Measurements from ENCODE around the gene PPP2R5A. TPM values are rescaled to one million over a fixed set of nuclear protein-coding genes. Genes with fewer than 3 reads are reported as not detected.

Gene PPP2R5A
- total and polyA plus RNA-seq, 2 of the 13 experiments (the other 11 are each of a cell fraction or from before 2014, with no cell fraction given), result 22.0 to 31.4 TPM

GRCh38 chr1:212255705-212256307, 29.4 kb upstream of the PPP2R5A start (continued):
- no peak for TF ChIP-seq ZNF362 (CRISPR knock-in tag; IDR thresholded peaks at IDR 0.05; ENCODE audit: borderline replicate concordance)
- no peak for TF ChIP-seq SETDB1 (CRISPR knock-in tag; IDR thresholded peaks at IDR 0.05; ENCODE audit: borderline replicate concordance)
- TF ChIP-seq ZSCAN20 (CRISPR knock-in tag; IDR thresholded peaks at IDR 0.05; ENCODE audit: borderline replicate concordance), result no peak
- TF ChIP-seq ARNT2 (CRISPR knock-in tag; IDR thresholded peaks at IDR 0.05; ENCODE audit: low read depth), result no peak
- TF ChIP-seq ZIK1 (CRISPR knock-in tag; IDR thresholded peaks at IDR 0.05; ENCODE audit: borderline replicate concordance, low read depth), result no peak
- no peak for TF ChIP-seq ZFP36L2 (CRISPR knock-in tag; IDR thresholded peaks at IDR 0.05)
- no peak for TF ChIP-seq ZSCAN21 (CRISPR knock-in tag; IDR thresholded peaks at IDR 0.05; ENCODE audit: borderline replicate concordance)
- peak; percentile 44; the same call in 2 of the 3 replicates for TF ChIP-seq MXI1 (IDR thresholded peaks at IDR 0.05; ENCODE audit: borderline replicate concordance, low read depth, low read length)
- no peak for TF ChIP-seq ZNF30 (CRISPR knock-in tag; IDR thresholded peaks at IDR 0.05)
- TF ChIP-seq FOXO1 (CRISPR knock-in tag; IDR thresholded peaks at IDR 0.05), result peak; percentile 82; the same call in 1 of the 2 replicates
- no peak for TF ChIP-seq SAFB2 (CRISPR knock-in tag; IDR thresholded peaks at IDR 0.05; ENCODE audit: borderline replicate concordance, low read depth)
- no peak for TF ChIP-seq CEBPZ (IDR thresholded peaks at IDR 0.05; ENCODE audit: low read length)
- TF ChIP-seq ZNF609 (CRISPR knock-in tag; IDR thresholded peaks at IDR 0.05; ENCODE audit: borderline replicate concordance), result peak; percentile 23; the same call in 1 of the 2 replicates
- TF ChIP-seq NFAT5 (CRISPR knock-in tag; IDR thresholded peaks at IDR 0.05), result no peak

All from HepG2 (cell line).